Measurements from ENCODE around the gene GMDS. TPM values are rescaled to one million over a fixed set of nuclear protein-coding genes. Genes with fewer than 3 reads are reported as not detected.

Gene GMDS
- total and polyA plus RNA-seq, 2 of the 4 experiments (the other 2 are of a cell fraction) = 7.3 to 21.9 TPM

DNA sequence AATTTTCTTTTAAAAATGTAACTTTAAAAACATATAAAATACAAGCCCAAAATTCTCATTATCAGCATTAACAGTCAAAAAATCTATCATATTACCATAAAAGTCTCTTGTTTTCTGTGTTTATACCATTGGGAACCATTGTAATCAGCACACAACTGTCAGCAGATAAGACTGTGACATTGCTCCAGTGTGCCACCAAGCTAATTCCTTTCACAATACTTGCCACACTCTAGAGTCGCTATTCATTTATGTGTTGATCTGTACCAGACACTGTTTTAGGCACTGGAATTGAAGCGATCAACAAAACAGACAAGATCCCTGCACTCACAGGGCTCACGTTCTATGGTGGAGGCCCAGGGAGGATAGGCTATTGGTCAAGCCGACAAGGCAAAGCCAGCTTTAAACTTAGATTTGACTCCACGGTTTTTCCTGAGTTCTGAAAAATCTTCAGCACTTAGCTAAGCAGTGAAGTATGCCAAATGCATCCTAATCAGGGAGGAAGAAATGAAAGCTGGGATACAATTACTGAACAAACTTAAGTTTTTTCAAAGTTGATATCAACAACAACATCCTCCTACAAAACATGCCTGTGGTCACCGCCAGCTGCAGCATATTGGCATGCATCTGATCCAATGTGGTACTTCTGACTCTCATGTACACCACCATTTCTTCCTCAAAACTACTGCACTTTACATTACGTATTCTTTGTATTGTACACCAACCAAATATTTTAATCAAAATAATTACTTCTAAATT lies 60.5 kb downstream of the GMDS start:
- H3K4me1 ChIP-seq (ENCODE audit: control insufficient read depth, insufficient read depth, low read length) = peaks cover 2% of the 10 kb centered on the region
- peak; percentile 40 for DNase-seq
- TF ChIP-seq MAFK (IDR thresholded peaks at IDR 0.05; ENCODE audit: low read depth, low read length) (no peak), POLR2A (IDR thresholded peaks at IDR 0.05; ENCODE audit: low read depth, low read length) (no peak), CHD1 (IDR thresholded peaks at IDR 0.05; ENCODE audit: low read depth, low read length) (no peak), MAZ (IDR thresholded peaks at IDR 0.05; ENCODE audit: borderline replicate concordance, low read depth, low read length) (no peak), FOS (IDR thresholded peaks at IDR 0.05; ENCODE audit: low read depth, low read length) (no peak)
- H3K23ac ChIP-seq (ENCODE audit: low read depth, low read length) = no peak overlapping the region
- H3K9me1 ChIP-seq (ENCODE audit: insufficient read depth, low read length) = no peaks in the 10 kb centered on the region
- CTCF ChIA-PET = interaction anchor here (1.0 kb wide), 1 partner anchor 9 kb away, joined by 3 read pairs; no protein-coding TSS in a partner anchor
- no peak overlapping the region for H3K27ac ChIP-seq (ENCODE audit: insufficient read depth, low read length)
- H4K91ac ChIP-seq (ENCODE audit: insufficient read depth, low read depth, low read length) = no peak overlapping the region
- no peaks in the 10 kb centered on the region for H3K27me3 ChIP-seq (ENCODE audit: control insufficient read depth, insufficient read depth, low read length)
- H2AK9ac ChIP-seq (replicated peaks; ENCODE audit: low read depth, low read length, poor library complexity) = no peak overlapping the region
- POLR2A ChIA-PET (ENCODE audit: unreplicated experiment) = no interaction called here
- peak overlapping the region; percentile 17; the same call in 1 of the 2 replicates for H2AK5ac ChIP-seq (ENCODE audit: low read depth, low read length)
- H2BK120ac ChIP-seq (ENCODE audit: low read depth, low read length) = no peak overlapping the region
- H3K4me2 ChIP-seq (ENCODE audit: low read depth, low read length) = no peak overlapping the region
- H2BK5ac ChIP-seq (ENCODE audit: low read depth, low read length, poor library complexity, severe bottlenecking) = no peak overlapping the region
- H4K8ac ChIP-seq (ENCODE audit: low read depth in 2 of 2, low read length in 2 of 2) = no peak overlapping the region
- no peak overlapping the region for H3K4me3 ChIP-seq (ENCODE audit: insufficient read depth, low read depth, low read length)
- H3K79me1 ChIP-seq (ENCODE audit: low read depth in 1 of 2, low read length in 2 of 2) = peaks cover 3 to 16% of the 10 kb centered on the region in 2 experiments; a peak in 1 of 4 replicates
- dilution Hi-C loops (cut with HindIII; ENCODE audit: low sequenced_read_pairs, unreplicated experiment) = no loop called here
- H3K14ac ChIP-seq (replicated peaks; ENCODE audit: low read depth, low read length) = no peak overlapping the region; the same call in 1 of the 2 replicates
- H3K4ac ChIP-seq (ENCODE audit: low read depth, low read length) = no peak overlapping the region
- H2BK15ac ChIP-seq (ENCODE audit: low read depth, low read length) = no peak overlapping the region
- H3K36me3 ChIP-seq (ENCODE audit: control insufficient read depth, insufficient read depth, low read length) = no peaks in the 10 kb centered on the region
- no TSS peak for BruUV-seq (replicated peaks)
- intact Hi-C loops (cut with micrococcal nuclease) = loop anchor here (10.0 kb wide), 1 partner anchor 450 kb away; no protein-coding TSS in a partner anchor
- no peaks in the 10 kb centered on the region for H3K9me3 ChIP-seq (ENCODE audit: control insufficient read depth, insufficient read depth, low read length)
- 100% methylated on average over 1 of the region's 7 CpGs; no CpG with 5 or more reads in 1 of the 2 experiments for WGBS, 2 experiments (ENCODE audit: extremely low coverage in 2 of 2, insufficient read length in 1 of 2)
- no peaks in the 10 kb centered on the region; the same call in 1 of the 2 replicates for H4K20me1 ChIP-seq (ENCODE audit: insufficient read depth, low read length)
- peak; percentile 40 for ATAC-seq (ENCODE audit: low read depth)
- in situ Hi-C loops (cut with MboI; ENCODE audit: low sequenced_read_pairs) = loop anchor here (10.0 kb wide), 1 partner anchor 580 kb away; the partner anchor contains the start of gene FOXC1
- no peak overlapping the region for H3K18ac ChIP-seq (ENCODE audit: low read depth, low read length)
- no peak overlapping the region for H2AFZ ChIP-seq (replicated peaks; ENCODE audit: low read length, poor library complexity)
- H2BK20ac ChIP-seq (ENCODE audit: low read depth, low read length) = no peak overlapping the region
- no peak overlapping the region for H3K9ac ChIP-seq (ENCODE audit: low read depth, low read length)
- H4K5ac ChIP-seq (ENCODE audit: low read depth, low read length) = no peak overlapping the region
- no peak overlapping the region for H3K56ac ChIP-seq (ENCODE audit: extremely low read depth, insufficient read depth, low read length)
